GM19468 (cell line): ENCODE measurements around the gene BRCA1.
"Not testable (repeated sequence)": the region's sequence is repeated elsewhere in the genome, so short reads cannot be mapped to it uniquely, and the experiment has no call there.

Source experiments
- ATAC-seq: cut with Tn5 transposase; IDR thresholded peaks from one replicate; pipeline ENCODE4 v1.9.1; 2021; ENCODE audit warnings: mild to moderate bottlenecking, moderate library complexity, moderate number of reproducible peaks; ENCODE audit not compliant: unreplicated experiment; ENCODE audit errors: extremely low read depth

Gene BRCA1

GRCh38 chr17:43134774-43135453 lies 9.8 kb upstream of the BRCA1 start:
- ATAC-seq, result no peak

GRCh38 chr17:43133439-43133838 lies 8.3 kb upstream of the BRCA1 start:
- ATAC-seq, result not testable (repeated sequence)

- ATAC-seq, result no peak
These were observed 7.0 kb upstream of the BRCA1 start for GRCh38 chr17:43132117-43132516.

- no peak for ATAC-seq
These were observed 4.5 kb upstream of the BRCA1 start for GRCh38 chr17:43129671-43130010.

GRCh38 chr17:43127333-43127876 lies 2.2 kb upstream of the BRCA1 start:
- ATAC-seq, result not testable (repeated sequence)

- ATAC-seq, result no peak
These were observed 1.7 kb upstream of the BRCA1 start for GRCh38 chr17:43126911-43127290.

- ATAC-seq, result no peak
These were observed 1.1 kb upstream of the BRCA1 start for GRCh38 chr17:43125967-43126910.

GRCh38 chr17:43118679-43119615 lies 6.2 kb downstream of the BRCA1 start:
- no peak for ATAC-seq

- ATAC-seq, result no peak
These were observed 11.0 kb downstream of the BRCA1 start for GRCh38 chr17:43114151-43114552.

- ATAC-seq, result no peak
These were observed 18.6 kb downstream of the BRCA1 start for GRCh38 chr17:43106552-43106951.

GRCh38 chr17:43105146-43105545 lies 20.0 kb downstream of the BRCA1 start:
- ATAC-seq, result no peak

- ATAC-seq, result no peak
These were observed 20.5 kb downstream of the BRCA1 start for GRCh38 chr17:43104665-43105064.

GRCh38 chr17:43095364-43095763 lies 29.8 kb downstream of the BRCA1 start:
- not testable (repeated sequence) for ATAC-seq

- ATAC-seq, result no peak
These were observed 30.9 kb downstream of the BRCA1 start for GRCh38 chr17:43094129-43094835.

GRCh38 chr17:43092901-43093300 lies 32.3 kb downstream of the BRCA1 start:
- ATAC-seq, result no peak

- ATAC-seq, result no peak
These were observed 35.1 kb downstream of the BRCA1 start for GRCh38 chr17:43090022-43090421.

GRCh38 chr17:43085474-43085873 lies 39.7 kb downstream of the BRCA1 start:
- ATAC-seq, result no peak

- ATAC-seq, result no peak
These were observed 45.4 kb downstream of the BRCA1 start for GRCh38 chr17:43079641-43080302.

- no peak for ATAC-seq
These were observed 50.3 kb downstream of the BRCA1 start for GRCh38 chr17:43074869-43075268.
